ENCODE data around the gene GPR146.

DNA sequence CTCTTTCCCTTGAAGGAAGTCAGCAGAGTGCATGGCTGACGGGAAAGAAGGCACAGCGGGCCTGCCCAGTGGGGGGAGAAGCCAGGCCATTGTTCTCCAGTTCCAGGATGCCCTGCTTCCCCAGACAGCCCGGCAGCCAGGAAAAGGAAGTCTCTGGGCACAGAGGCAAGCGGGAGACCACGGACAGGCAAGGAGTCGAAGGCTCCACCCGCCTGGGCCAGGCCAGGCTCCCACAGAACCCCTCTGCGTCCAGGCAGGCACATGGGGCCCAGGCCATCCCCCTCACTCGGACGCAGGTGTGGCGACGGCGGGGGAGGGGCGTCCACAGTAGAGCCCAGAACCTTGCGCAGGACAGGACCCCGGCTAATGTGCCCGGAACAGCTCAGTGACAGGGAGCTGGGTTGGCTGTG lies 8.7 kb downstream of the GPR146 start:
- TF ChIP-seq, protein P1, sequence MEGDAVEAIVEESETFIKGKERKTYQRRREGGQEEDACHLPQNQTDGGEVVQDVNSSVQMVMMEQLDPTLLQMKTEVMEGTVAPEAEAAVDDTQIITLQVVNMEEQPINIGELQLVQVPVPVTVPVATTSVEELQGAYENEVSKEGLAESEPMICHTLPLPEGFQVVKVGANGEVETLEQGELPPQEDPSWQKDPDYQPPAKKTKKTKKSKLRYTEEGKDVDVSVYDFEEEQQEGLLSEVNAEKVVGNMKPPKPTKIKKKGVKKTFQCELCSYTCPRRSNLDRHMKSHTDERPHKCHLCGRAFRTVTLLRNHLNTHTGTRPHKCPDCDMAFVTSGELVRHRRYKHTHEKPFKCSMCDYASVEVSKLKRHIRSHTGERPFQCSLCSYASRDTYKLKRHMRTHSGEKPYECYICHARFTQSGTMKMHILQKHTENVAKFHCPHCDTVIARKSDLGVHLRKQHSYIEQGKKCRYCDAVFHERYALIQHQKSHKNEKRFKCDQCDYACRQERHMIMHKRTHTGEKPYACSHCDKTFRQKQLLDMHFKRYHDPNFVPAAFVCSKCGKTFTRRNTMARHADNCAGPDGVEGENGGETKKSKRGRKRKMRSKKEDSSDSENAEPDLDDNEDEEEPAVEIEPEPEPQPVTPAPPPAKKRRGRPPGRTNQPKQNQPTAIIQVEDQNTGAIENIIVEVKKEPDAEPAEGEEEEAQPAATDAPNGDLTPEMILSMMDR (IDR thresholded peaks at IDR 0.05): no peak
- TF ChIP-seq SP1 (CRISPR knock-in tag; conservative IDR thresholded peaks at IDR 0.05) (no peak), ZNF423 (CRISPR knock-in tag; IDR thresholded peaks at IDR 0.05) (peak; percentile 47)
- TF ChIP-seq, protein P2, sequence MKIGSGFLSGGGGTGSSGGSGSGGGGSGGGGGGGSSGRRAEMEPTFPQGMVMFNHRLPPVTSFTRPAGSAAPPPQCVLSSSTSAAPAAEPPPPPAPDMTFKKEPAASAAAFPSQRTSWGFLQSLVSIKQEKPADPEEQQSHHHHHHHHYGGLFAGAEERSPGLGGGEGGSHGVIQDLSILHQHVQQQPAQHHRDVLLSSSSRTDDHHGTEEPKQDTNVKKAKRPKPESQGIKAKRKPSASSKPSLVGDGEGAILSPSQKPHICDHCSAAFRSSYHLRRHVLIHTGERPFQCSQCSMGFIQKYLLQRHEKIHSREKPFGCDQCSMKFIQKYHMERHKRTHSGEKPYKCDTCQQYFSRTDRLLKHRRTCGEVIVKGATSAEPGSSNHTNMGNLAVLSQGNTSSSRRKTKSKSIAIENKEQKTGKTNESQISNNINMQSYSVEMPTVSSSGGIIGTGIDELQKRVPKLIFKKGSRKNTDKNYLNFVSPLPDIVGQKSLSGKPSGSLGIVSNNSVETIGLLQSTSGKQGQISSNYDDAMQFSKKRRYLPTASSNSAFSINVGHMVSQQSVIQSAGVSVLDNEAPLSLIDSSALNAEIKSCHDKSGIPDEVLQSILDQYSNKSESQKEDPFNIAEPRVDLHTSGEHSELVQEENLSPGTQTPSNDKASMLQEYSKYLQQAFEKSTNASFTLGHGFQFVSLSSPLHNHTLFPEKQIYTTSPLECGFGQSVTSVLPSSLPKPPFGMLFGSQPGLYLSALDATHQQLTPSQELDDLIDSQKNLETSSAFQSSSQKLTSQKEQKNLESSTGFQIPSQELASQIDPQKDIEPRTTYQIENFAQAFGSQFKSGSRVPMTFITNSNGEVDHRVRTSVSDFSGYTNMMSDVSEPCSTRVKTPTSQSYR (CRISPR knock-in tag; IDR thresholded peaks at IDR 0.05): peak; percentile 42; the same call in 1 of the 2 replicates
- TF ChIP-seq, protein P3, sequence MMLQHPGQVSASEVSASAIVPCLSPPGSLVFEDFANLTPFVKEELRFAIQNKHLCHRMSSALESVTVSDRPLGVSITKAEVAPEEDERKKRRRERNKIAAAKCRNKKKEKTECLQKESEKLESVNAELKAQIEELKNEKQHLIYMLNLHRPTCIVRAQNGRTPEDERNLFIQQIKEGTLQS (CRISPR knock-in tag; conservative IDR thresholded peaks at IDR 0.05): no peak
- TF ChIP-seq, protein P4, sequence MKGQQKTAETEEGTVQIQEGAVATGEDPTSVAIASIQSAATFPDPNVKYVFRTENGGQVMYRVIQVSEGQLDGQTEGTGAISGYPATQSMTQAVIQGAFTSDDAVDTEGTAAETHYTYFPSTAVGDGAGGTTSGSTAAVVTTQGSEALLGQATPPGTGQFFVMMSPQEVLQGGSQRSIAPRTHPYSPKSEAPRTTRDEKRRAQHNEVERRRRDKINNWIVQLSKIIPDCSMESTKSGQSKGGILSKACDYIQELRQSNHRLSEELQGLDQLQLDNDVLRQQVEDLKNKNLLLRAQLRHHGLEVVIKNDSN (CRISPR knock-in tag; IDR thresholded peaks at IDR 0.05): no peak
